ENCODE results near the gene FIBP.
A peak's percentile ranks its signal among the peaks of the same experiment; 100 is the strongest.

The FIBP gene

DNA sequence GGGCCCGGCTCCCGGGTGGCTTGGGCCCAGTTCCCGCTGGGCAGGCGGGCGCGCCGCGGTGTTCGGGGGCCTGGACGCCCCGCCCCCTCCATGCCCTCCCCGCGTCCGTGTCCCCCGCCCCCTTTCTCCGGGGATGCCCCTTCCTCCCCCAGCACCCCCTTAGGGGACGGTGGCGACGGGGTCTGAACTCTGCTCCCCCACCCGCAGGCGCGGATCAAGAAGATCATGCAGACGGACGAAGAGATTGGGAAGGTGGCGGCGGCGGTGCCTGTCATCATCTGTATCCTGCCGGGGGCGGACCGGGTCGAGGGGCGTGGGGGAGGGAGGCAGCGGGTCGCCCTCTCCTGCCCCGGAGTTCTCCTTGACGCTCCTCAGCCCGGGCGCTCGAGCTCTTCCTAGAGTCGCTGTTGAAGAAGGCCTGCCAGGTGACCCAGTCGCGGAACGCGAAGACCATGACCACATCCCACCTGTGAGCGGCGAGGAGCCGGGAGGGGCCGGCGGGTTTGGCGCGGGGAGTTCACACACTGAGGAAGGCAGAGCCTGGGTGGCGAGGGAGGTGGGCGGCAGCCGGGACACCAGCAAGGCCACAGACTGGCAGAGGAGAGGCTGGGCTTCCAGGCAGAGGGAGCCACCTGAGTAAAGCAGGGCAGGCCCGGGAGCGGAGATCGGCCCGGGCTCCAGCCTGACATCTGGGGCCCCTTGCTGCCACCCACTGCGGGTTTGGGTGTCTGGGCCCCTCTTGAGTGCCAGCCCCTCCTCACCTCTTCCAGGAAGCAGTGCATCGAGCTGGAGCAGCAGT lies 31.5 kb upstream of the FIBP start:
- H3K4me3 ChIP-seq (ENCODE audit: low read depth, low read length), result peak overlapping the region; percentile 80
- TF ChIP-seq, protein P1, sequence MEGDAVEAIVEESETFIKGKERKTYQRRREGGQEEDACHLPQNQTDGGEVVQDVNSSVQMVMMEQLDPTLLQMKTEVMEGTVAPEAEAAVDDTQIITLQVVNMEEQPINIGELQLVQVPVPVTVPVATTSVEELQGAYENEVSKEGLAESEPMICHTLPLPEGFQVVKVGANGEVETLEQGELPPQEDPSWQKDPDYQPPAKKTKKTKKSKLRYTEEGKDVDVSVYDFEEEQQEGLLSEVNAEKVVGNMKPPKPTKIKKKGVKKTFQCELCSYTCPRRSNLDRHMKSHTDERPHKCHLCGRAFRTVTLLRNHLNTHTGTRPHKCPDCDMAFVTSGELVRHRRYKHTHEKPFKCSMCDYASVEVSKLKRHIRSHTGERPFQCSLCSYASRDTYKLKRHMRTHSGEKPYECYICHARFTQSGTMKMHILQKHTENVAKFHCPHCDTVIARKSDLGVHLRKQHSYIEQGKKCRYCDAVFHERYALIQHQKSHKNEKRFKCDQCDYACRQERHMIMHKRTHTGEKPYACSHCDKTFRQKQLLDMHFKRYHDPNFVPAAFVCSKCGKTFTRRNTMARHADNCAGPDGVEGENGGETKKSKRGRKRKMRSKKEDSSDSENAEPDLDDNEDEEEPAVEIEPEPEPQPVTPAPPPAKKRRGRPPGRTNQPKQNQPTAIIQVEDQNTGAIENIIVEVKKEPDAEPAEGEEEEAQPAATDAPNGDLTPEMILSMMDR (IDR thresholded peaks at IDR 0.05; ENCODE audit: insufficient read depth, low read depth, low read length, missing control alignments), result no peak
- DNase-seq (ENCODE audit: low read depth), result peak; percentile 56

DNA sequence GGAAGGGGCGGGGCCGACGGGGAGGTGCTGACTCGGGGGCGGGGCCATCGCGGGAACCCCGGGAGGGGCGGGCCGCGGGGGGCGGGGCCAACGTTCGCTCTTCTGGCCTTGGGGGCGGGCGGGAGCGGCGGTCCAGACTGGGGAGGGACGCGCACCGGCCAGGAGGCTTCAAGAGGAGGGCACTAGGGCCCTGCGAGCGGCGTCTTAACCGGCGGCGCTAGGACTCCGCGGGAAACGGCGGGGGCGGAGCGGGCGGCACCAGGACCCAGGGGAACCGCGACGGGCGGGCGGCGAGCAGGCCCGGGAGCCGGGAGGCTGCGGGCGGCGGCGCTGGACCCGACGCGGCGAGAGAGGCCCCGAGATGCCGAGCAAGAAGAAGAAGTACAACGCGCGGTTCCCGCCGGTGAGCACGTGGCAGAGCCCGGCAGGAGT lies 30.9 kb upstream of the FIBP start, which contains the start of gene DRAP1:
TSS of gene DRAP1 (plus strand) at position 286 of the 432 bp plus-strand sequence. CDS start at position 362, 76 bp downstream.
- peak within 1 kb of the TSS; percentile 92 for H3K4me3 ChIP-seq (ENCODE audit: low read depth, low read length)
- TF ChIP-seq, protein P1 (IDR thresholded peaks at IDR 0.05; ENCODE audit: insufficient read depth, low read depth, low read length, missing control alignments), result no peak
- peak; percentile 99 for DNase-seq (ENCODE audit: low read depth)

DNA sequence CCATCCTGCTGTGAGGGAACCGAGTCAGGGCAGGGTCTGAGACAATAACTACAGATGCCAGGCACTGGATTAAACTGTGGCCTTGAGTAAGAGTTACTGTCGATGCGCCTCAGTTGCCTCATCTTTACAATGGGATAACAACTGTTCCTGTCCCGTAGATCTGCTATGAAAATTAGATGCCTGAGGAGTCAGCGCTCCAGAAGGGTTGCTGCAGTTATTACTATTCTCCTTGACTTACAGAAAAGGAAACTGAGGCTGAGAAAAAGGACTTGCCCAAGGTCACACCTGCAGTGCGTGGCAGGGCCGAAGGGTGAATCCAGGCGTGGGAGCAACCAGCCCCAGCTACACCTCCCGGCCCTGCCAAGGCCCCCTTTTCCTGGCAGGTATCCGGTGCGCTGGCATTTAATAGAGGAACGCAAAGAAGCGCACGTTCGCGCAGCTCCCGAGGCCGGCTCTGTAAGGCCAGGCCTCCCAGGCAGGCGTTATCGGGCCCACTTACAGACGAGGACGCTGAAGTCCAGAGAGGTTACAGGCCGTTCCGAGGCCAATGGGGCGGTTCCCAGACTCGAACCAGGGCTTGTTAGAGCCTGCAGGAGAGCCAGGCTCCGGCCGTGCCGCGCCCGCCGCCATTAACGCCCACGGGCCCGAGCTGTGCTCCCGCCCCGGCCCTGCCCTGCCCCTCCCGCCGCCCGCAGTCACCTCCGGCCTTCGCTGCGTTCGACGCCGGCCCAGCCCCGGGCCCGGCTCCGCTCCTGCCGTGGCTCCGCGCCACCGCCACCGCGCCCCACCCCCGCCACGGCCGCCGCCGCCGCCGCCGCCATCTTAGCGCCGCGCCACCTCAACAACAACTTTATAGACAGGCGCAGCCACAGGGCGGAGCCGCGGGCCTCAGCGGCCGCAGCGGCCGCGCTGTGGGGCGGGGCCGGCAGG lies 30.2 kb upstream of the FIBP start, which contains the start of gene C11orf68:
TSS of gene C11orf68 (minus strand) at position 852 of the 930 bp plus-strand sequence. CDS start at position 821, 31 bp downstream.
- peak; percentile 57 for DNase-seq (ENCODE audit: low read depth)
- TF ChIP-seq, protein P1 (IDR thresholded peaks at IDR 0.05; ENCODE audit: insufficient read depth, low read depth, low read length, missing control alignments), result no peak
- H3K4me3 ChIP-seq (ENCODE audit: low read depth, low read length), result peak within 1 kb of the TSS; percentile 92

DNA sequence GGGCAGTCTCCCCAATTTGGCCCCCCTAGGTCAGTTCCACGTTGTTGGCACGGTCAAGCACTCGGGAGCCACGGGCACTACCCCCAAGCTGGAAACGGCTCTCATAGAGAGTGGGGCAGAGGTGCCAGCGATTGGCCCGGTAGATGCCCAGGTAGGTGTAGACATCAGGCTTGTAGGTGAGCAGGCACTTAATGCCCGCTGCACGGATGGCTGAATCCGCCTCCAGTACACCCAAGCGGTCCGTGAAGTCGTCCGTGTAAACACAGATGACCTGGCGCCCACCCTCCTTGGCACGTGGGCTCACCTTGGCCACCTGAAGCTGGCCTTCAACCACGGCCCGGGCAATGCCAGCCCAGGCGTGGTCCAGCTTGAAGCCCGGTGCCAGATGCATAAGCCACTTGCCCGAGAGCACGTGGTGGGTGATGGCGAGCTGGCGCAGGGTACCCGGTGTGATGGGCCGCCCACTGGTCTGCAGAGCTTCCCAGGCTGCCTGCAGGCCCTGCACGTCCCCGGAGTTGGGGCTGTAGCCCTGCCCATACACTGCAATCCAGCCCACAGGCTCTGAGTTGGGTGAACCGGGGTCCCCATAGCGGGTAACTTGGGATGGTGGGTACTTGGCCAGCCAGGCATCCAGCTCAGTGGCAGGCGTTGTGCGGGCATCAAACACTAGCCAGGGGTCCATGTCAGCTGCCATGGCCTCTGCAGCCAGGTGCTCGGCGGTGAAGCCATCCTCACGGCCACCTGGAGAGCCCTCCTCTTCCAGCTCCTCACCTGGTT lies 29.4 kb upstream of the FIBP start:
- no peak for DNase-seq (ENCODE audit: low read depth)
- TF ChIP-seq, protein P1 (IDR thresholded peaks at IDR 0.05; ENCODE audit: insufficient read depth, low read depth, low read length, missing control alignments), result no peak
- H3K4me3 ChIP-seq (ENCODE audit: low read depth, low read length), result peak overlapping the region; percentile 92

DNA sequence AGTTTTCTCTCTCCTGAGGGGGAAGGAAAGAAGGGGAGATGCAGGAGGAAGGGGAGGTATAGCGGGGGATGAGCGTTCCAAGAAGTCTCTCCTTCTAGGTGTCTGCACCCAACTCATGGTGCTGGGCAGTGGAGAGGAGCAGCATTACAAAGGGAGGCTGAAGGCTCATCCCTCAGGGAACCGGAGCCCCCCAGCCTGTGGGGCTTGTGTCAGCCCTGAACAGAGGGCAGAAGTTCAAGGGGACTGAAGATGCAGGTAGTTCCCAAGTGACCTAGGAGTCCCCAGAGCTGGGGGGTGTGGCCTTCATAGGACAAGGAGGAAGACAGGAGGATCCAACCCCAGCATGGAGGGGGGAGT lies 28.8 kb upstream of the FIBP start:
- TF ChIP-seq, protein P1 (IDR thresholded peaks at IDR 0.05; ENCODE audit: insufficient read depth, low read depth, low read length, missing control alignments), result no peak
- no peak overlapping the region for H3K4me3 ChIP-seq (ENCODE audit: low read depth, low read length)
- no peak for DNase-seq (ENCODE audit: low read depth)

DNA sequence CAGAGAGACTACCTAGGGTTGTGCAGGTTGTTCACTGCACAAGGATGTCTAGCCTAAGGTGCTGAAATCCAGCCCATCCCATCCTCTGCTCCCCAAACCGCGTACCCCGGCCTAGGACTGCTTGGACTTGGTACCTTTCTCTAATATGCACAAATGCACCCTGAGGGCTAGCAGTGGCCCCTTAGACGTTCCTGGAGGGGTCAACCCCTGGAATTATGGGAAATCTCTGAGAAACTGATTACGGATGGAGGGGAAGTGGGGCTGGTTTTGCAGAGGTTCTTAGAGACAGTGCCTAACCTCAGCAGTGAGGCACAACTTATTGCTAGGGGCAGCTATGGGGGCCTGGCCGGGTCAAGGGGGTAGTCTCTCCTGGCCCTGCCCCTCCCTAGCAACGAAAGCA lies 28.1 kb upstream of the FIBP start:
- H3K4me3 ChIP-seq (ENCODE audit: low read depth, low read length), result no peak overlapping the region
- DNase-seq (ENCODE audit: low read depth), result no peak
- TF ChIP-seq, protein P1 (IDR thresholded peaks at IDR 0.05; ENCODE audit: insufficient read depth, low read depth, low read length, missing control alignments), result no peak

All from GM12865 (cell line).